Ishikawa (cell line): ENCODE data around the gene VPS72.

Experiments used
- CEBPB ChIP-seq: IDR thresholded peaks from 2 replicates; pipeline ENCODE4 v1.6.1; 2012
- CREB1 ChIP-seq: IDR thresholded peaks from 2 replicates; pipeline ENCODE4 v1.6.1; 2012; ENCODE audit warnings: low read depth
- EGR1 ChIP-seq: IDR thresholded peaks from 2 replicates; pipeline ENCODE4 v1.6.1; 2012
- EP300 ChIP-seq: IDR thresholded peaks from 2 replicates; pipeline ENCODE4 v1.6.1; 2012; ENCODE audit warnings: borderline replicate concordance
- FOXM1 ChIP-seq: IDR thresholded peaks from 2 replicates; pipeline ENCODE4 v1.6.1; 2012; ENCODE audit warnings: low read depth, borderline replicate concordance
- MAX ChIP-seq: IDR thresholded peaks from 2 replicates; pipeline ENCODE4 v1.6.1; 2012
- NFIC ChIP-seq: IDR thresholded peaks from 2 replicates; pipeline ENCODE4 v1.6.1; 2012
- RAD21 ChIP-seq: IDR thresholded peaks from 2 replicates; pipeline ENCODE4 v1.6.1; 2012; ENCODE audit warnings: low read depth
- REST ChIP-seq: IDR thresholded peaks from 2 replicates; pipeline ENCODE4 v1.6.1; 2012; ENCODE audit warnings: low read depth, mild to moderate bottlenecking
- TAF1 ChIP-seq: IDR thresholded peaks from 2 replicates; pipeline ENCODE4 v1.6.1; 2012; ENCODE audit warnings: low read depth, mild to moderate bottlenecking
- TCF12 ChIP-seq: IDR thresholded peaks from 2 replicates; pipeline ENCODE4 v1.6.1; 2012; ENCODE audit warnings: low read depth
- TEAD4 ChIP-seq: IDR thresholded peaks from 2 replicates; pipeline ENCODE4 v1.6.1; 2012
- YY1 ChIP-seq: IDR thresholded peaks from 2 replicates; pipeline ENCODE4 v1.6.1; 2012; ENCODE audit warnings: low read depth
- ZBTB7A ChIP-seq: IDR thresholded peaks from 2 replicates; pipeline ENCODE4 v1.6.1; 2012; ENCODE audit warnings: low read depth
- TF ChIP-seq, protein P1 (sequence below): IDR thresholded peaks from 2 replicates; pipeline ENCODE4 v1.6.1; 2012

Gene VPS72

DNA sequence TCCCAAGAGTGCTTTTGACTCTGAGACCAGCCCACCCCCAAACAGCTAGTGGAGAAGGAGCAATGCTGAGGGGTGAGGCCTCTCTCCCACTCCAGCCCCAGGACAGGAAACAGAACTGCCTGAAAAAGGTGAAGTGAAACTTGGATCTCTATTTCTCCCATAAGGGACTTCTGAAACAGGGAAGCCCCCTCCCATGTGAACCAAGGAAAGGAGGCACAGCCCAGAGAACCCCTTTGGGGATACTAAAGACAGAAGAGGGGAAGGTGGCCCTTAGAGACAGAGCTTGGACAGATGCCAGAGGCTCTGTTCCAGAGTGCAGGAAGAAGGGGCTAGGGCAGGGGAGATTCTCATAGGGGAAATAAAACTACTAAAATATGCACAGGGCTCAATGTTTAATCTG, 30.6 kb downstream of the VPS72 start:
- TF ChIP-seq FOXM1 (no peak), TCF12 (no peak), ZBTB7A (no peak), EGR1 (no peak), YY1 (no peak), RAD21 (no peak), MAX (no peak), CEBPB (no peak)
- TF ChIP-seq, protein P1, sequence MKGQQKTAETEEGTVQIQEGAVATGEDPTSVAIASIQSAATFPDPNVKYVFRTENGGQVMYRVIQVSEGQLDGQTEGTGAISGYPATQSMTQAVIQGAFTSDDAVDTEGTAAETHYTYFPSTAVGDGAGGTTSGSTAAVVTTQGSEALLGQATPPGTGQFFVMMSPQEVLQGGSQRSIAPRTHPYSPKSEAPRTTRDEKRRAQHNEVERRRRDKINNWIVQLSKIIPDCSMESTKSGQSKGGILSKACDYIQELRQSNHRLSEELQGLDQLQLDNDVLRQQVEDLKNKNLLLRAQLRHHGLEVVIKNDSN: no peak

DNA sequence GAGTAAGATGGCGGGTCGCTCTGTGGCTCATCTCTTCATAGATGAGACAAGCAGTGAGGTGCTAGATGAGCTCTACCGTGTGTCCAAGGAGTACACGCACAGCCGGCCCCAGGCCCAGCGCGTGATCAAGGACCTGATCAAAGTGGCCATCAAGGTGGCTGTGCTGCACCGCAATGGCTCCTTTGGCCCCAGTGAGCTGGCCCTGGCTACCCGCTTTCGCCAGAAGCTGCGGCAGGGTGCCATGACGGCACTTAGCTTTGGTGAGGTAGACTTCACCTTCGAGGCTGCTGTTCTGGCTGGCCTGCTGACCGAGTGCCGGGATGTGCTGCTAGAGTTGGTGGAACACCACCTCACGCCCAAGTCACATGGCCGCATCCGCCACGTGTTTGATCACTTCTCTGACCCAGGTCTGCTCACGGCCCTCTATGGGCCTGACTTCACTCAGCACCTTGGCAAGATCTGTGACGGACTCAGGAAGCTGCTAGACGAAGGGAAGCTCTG, 31.2 kb downstream of the VPS72 start:
- TF ChIP-seq ZBTB7A (no peak), TEAD4 (no peak), TCF12 (no peak), REST (no peak)

DNA sequence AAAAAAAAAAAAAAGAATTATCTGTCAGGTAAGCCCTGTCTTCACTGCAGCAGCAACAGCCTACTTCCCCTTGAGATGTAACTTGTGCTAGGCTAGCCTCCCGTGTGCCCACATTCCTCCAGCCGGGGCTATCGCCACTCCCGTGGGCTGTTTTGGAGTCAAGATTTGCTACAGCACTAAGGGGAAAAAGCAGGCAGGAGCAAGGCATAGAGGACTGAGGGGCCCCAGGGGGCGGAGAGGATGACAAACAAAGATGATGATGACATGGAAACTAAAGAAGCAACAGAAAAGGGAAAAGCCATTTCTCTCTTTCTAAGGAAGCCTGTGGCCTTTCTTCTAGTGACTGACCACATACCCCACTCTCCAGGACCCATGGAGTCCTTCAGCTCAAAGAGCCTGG, 31.7 kb downstream of the VPS72 start:
- TF ChIP-seq TAF1: no peak
- TF ChIP-seq ZBTB7A: no peak
- TF ChIP-seq, protein P1: no peak

- TF ChIP-seq CREB1 (no peak), MAX (no peak), REST (no peak), EGR1 (no peak), CEBPB (no peak), TCF12 (no peak), EP300 (no peak), YY1 (no peak), TAF1 (no peak), NFIC (no peak), FOXM1 (no peak), TEAD4 (no peak)
- TF ChIP-seq, protein P1: no peak
These were observed 32.9 kb downstream of the VPS72 start for GRCh38 chr1:151157067-151157531.

GRCh38 chr1:151156515-151156819, 33.5 kb downstream of the VPS72 start, which contains the start of gene TNFAIP8L2:
Gene TNFAIP8L2 (plus strand): TSS chr1:151156649. CDS start chr1:151158698, 2,049 bp downstream.
- no peak for TF ChIP-seq REST
- TF ChIP-seq YY1: no peak
- TF ChIP-seq MAX: no peak
- TF ChIP-seq TEAD4: no peak
- TF ChIP-seq RAD21: no peak
- no peak for TF ChIP-seq CEBPB
- TF ChIP-seq NFIC: no peak
- no peak for TF ChIP-seq ZBTB7A
- TF ChIP-seq FOXM1: no peak
- TF ChIP-seq TCF12: no peak
- TF ChIP-seq EP300: no peak
- no peak for TF ChIP-seq EGR1
- TF ChIP-seq, protein P1: no peak
- no peak for TF ChIP-seq TAF1
- TF ChIP-seq CREB1: no peak
